ENCODE measurements around the gene RAB42.
"Not testable (repeated sequence)": the region's sequence is repeated elsewhere in the genome, so short reads cannot be mapped to it uniquely, and the experiment has no call there.

The RAB42 gene

GRCh38 chr1:28595412-28596191 is 3.5 kb downstream of the RAB42 start:
- H3K9me3 ChIP-seq (ENCODE audit: insufficient read depth, low read depth, low read length) = no peaks in the 10 kb centered on the region
- no peaks in the 10 kb centered on the region for H3K36me3 ChIP-seq (ENCODE audit: insufficient read depth, low read length)
- H2AFZ ChIP-seq (ENCODE audit: low read length) = no peak overlapping the region
- H3K4me3 ChIP-seq (ENCODE audit: low read length, poor library complexity, severe bottlenecking) = no peak overlapping the region
- H3K79me2 ChIP-seq (ENCODE audit: insufficient read depth, low read length) = no peaks in the 10 kb centered on the region
- H3K9ac ChIP-seq (ENCODE audit: low read depth, low read length, poor library complexity, severe bottlenecking) = no peak overlapping the region
- no peak for TF ChIP-seq CTCF (conservative IDR thresholded peaks at IDR 0.05; ENCODE audit: low read length)
- TF ChIP-seq EZH2phosphoT487 (IDR thresholded peaks at IDR 0.05; ENCODE audit: borderline replicate concordance) = no peak
- H3K27me3 ChIP-seq (ENCODE audit: insufficient read depth, low read length, poor library complexity, severe bottlenecking) = no peaks in the 10 kb centered on the region
- H4K20me1 ChIP-seq (ENCODE audit: insufficient read depth, low read length, poor library complexity, severe bottlenecking) = no peaks in the 10 kb centered on the region
- H3F3A ChIP-seq (ENCODE audit: low read depth) = no peaks in the 10 kb centered on the region; the same call in 1 of the 2 replicates
- H3K4me2 ChIP-seq (ENCODE audit: low read depth, low read length, poor library complexity, severe bottlenecking) = no peak overlapping the region
- H3K4me1 ChIP-seq (ENCODE audit: insufficient read depth, low read length, poor library complexity, severe bottlenecking) = peaks cover 8% of the 10 kb centered on the region
- H3K9me2 ChIP-seq (replicated peaks; ENCODE audit: low read depth, low read length) = no peaks in the 10 kb centered on the region

- H3K4me3 ChIP-seq (ENCODE audit: low read length, poor library complexity, severe bottlenecking); H2AFZ ChIP-seq (ENCODE audit: low read length); H3K4me1 ChIP-seq (ENCODE audit: insufficient read depth, low read length, poor library complexity, severe bottlenecking); H3K9ac ChIP-seq (ENCODE audit: low read depth, low read length, poor library complexity, severe bottlenecking); H3K36me3 ChIP-seq (ENCODE audit: insufficient read depth, low read length); H3K4me2 ChIP-seq (ENCODE audit: low read depth, low read length, poor library complexity, severe bottlenecking); H3K27me3 ChIP-seq (ENCODE audit: insufficient read depth, low read length, poor library complexity, severe bottlenecking); H3K9me3 ChIP-seq (ENCODE audit: insufficient read depth, low read depth, low read length); H3K79me2 ChIP-seq (ENCODE audit: insufficient read depth, low read length); H3F3A ChIP-seq (ENCODE audit: low read depth); H4K20me1 ChIP-seq (ENCODE audit: insufficient read depth, low read length, poor library complexity, severe bottlenecking); H3K9me2 ChIP-seq (replicated peaks; ENCODE audit: low read depth, low read length): not testable (repeated sequence)
These were observed 4.2 kb downstream of the RAB42 start for GRCh38 chr1:28596276-28596675.

DNA sequence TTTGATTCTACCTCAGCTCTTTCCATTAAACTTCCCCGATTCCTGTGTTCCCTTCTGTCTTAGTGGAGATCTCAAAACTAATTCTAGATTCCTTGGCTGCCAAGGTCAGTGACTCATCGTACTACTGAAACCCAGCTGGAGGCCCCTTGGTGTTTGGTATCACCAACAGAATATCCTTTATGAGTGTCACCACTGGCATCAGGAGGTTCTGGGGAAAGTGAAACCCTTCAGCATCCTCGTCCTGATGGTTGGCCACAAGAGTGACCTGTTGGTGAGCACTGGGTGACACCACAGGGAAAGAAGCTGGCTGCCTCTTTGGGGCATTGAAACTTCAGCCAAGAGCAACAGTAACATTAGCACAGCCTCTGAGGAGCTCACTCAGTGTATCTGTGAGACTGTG is 9.6 kb downstream of the RAB42 start:
- TF ChIP-seq EZH2phosphoT487 (IDR thresholded peaks at IDR 0.05; ENCODE audit: borderline replicate concordance) = no peak
- no peak for TF ChIP-seq CTCF (conservative IDR thresholded peaks at IDR 0.05; ENCODE audit: low read length)
- no peak overlapping the region for H3K4me3 ChIP-seq (ENCODE audit: low read length, poor library complexity, severe bottlenecking)

More for the DNA sequence above, 9.6 kb downstream of the RAB42 start:
- no peaks in the 10 kb centered on the region for H3K27me3 ChIP-seq (ENCODE audit: insufficient read depth, low read length, poor library complexity, severe bottlenecking)
- no peaks in the 10 kb centered on the region for H4K20me1 ChIP-seq (ENCODE audit: insufficient read depth, low read length, poor library complexity, severe bottlenecking)
- no peak overlapping the region for H3K9ac ChIP-seq (ENCODE audit: low read depth, low read length, poor library complexity, severe bottlenecking)
- H2AFZ ChIP-seq (ENCODE audit: low read length) = no peak overlapping the region
- H3K9me3 ChIP-seq (ENCODE audit: insufficient read depth, low read depth, low read length) = no peaks in the 10 kb centered on the region
- H3K4me2 ChIP-seq (ENCODE audit: low read depth, low read length, poor library complexity, severe bottlenecking) = no peak overlapping the region
- no peaks in the 10 kb centered on the region for H3K9me2 ChIP-seq (replicated peaks; ENCODE audit: low read depth, low read length)
- H3K79me2 ChIP-seq (ENCODE audit: insufficient read depth, low read length) = no peaks in the 10 kb centered on the region
- no peaks in the 10 kb centered on the region for H3K4me1 ChIP-seq (ENCODE audit: insufficient read depth, low read length, poor library complexity, severe bottlenecking)
- no peaks in the 10 kb centered on the region for H3F3A ChIP-seq (ENCODE audit: low read depth)
- H3K36me3 ChIP-seq (ENCODE audit: insufficient read depth, low read length) = no peaks in the 10 kb centered on the region

Measured in Loucy (cell line).